Right cardiac atrium (tissue), 5 donors: ENCODE measurements around the gene MT1G. TPM values are rescaled to one million over a fixed set of nuclear protein-coding genes. Genes with fewer than 3 reads are reported as not detected.
A peak's percentile ranks its signal among the peaks of the same experiment; 100 is the strongest.

ENCODE experiments used
- ATAC-seq, 2 donors: fragments of 200-7000 bp; cut with Tn5 transposase; one replicate each; pipeline versions ENCODE4 v1.8.0 to v1.9.1; 2020; ENCODE audit warnings: moderate library complexity in 2 of 2, mild to moderate bottlenecking in 1 of 2
- DNase-seq, 3 donors: peaks; one replicate each; pipeline ENCODE4 v3.0.0-alpha.2; 2020
- H3K27ac ChIP-seq: one replicate; pipeline ENCODE4 v1.5.1; 2013; ENCODE audit warnings: mild to moderate bottlenecking, low read length, control low read depth, moderate library complexity
- H3K27me3 ChIP-seq: one replicate; pipeline ENCODE4 v1.6.1; 2013; ENCODE audit not compliant: control insufficient read depth, insufficient read depth
- H3K4me1 ChIP-seq: one replicate; pipeline ENCODE4 v1.6.1; 2013; ENCODE audit warnings: low read length; ENCODE audit not compliant: control insufficient read depth, insufficient read depth
- H3K4me3 ChIP-seq: one replicate; pipeline ENCODE4 v1.5.1; 2013; ENCODE audit warnings: low read length, control low read depth
- H3K9me3 ChIP-seq: one replicate; pipeline ENCODE4 v1.6.1; 2013; ENCODE audit warnings: low read length; ENCODE audit not compliant: control insufficient read depth
- WGBS: extraction: QIAGEN DNeasy Blood & Tissue Kit; methylation state at CpG from one replicate; pipeline ENCODE4 v1.1.7; 2013; 5-methylcytosine and 5-hydroxymethylcytosine counted together
- intact Hi-C, 4 donors: fragments of 100-400 bp; cut with DNase I; formaldehyde crosslinking; loops; one replicate each; pipeline versions ENCODE4 v1.11.0 to v1.14.0; 2022 to 2023
- polyA plus RNA-seq: library from polyadenylated mRNA; stranded (reverse); fragments of 200-250 nt; gene quantifications from one replicate; pipeline ENCODE4 v1.2.3, GENCODE V29; 2013
- total RNA-seq, 4 donors: library from RNA; stranded (reverse); fragmentation: NEBNext Ultra II Directional; extraction: Animal tissue kit (Norgen Biotek cat#: 25700); gene quantifications; one replicate each; pipeline ENCODE4 v1.2.1, GENCODE V29; 2021
- donor health status: healthy with polysubstance abuse.
- donor health status: DM: no; HTN: yes; CAD: no.
- donor health status: DM: no; HTN: no; CAD: no.
- donor health status: DM: no; HTN: yes; CAD: no; lungs with severe emphysema.
- donor health status: DM: yes; HTN: yes; CAD: no.

The MT1G gene
- total and polyA plus RNA-seq, 5 donors, result 0.71 to 8.0 (median 1.1) TPM; not detected in 2

- no peaks in the 10 kb centered on the region for H3K4me1 ChIP-seq
- intact Hi-C loops, result no loop called here
- H3K27me3 ChIP-seq, result no peaks in the 10 kb centered on the region
- WGBS, result 11% methylated on average over 48 of the region's 48 CpGs
- DNase-seq (no peak), ATAC-seq (no peak)
- H3K9me3 ChIP-seq, result no peaks in the 10 kb centered on the region
- H3K4me3 ChIP-seq, result peak overlapping the region; percentile 1
- no peak overlapping the region for H3K27ac ChIP-seq
These were observed 5.2 kb downstream of the MT1G start for GRCh38 chr16:56662357-56663354.

- no peaks in the 10 kb centered on the region for H3K4me1 ChIP-seq
- WGBS, result 35% methylated on average over 10 of the region's 10 CpGs
- H3K9me3 ChIP-seq, result no peaks in the 10 kb centered on the region
- H3K4me3 ChIP-seq, result peak overlapping the region; percentile 66
- H3K27ac ChIP-seq, result no peak overlapping the region
- intact Hi-C loops, result no loop called here
- H3K27me3 ChIP-seq, result no peaks in the 10 kb centered on the region
- DNase-seq (peak in 2 of 3 donors; percentile 75 to 82), ATAC-seq (no peak)
These were observed 9.5 kb downstream of the MT1G start for GRCh38 chr16:56658327-56658875.

DNA sequence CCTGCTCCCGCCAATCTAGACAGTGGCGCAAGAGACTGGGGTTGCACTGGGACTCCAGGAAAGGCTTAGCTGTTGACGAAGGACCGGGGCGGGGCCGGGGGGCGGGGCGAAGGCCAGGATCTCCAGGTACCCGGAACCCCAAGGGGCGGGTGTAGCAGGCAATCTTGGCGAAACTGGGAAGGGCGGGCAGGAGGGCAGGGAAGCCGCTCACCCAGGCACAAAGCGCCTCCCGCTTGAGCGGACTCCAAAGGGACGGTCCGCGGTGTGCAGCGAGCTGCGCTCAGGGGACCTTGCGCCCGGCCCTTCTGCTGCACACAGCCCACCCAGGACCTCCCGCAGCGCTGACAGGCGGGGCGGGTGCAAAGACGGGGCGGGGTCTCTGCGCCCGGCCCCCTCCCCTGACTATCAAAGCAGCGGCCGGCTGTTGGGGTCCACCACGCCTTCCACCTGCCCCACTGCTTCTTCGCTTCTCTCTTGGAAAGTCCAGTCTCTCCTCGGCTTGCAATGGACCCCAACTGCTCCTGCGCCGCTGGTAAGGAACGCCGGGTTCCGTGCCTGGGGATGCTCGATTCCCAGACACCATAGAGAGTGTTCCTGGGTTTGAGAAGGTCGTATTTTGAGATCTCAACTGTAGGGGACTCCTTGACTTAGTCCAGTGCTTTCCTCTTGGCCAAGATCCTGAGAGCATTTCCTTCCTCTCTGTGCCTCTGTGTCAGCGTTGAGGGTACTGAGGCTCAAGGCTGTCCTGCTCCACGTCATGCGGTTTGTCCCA, 10.1 kb downstream of the MT1G start, which contains the start of gene MT1F:
MT1F (plus strand) TSS at position 405 of the 772 bp plus-strand sequence; CDS start at position 505, 100 bp downstream.
- peak; percentile 90 to 91 for ATAC-seq
- peak; percentile 77 to 89 (median 88) for DNase-seq
- intact Hi-C loops, result no loop called here
- H3K4me1 ChIP-seq, result no peaks in the 10 kb centered on the region
- peak within 1 kb of the TSS; percentile 66 for H3K4me3 ChIP-seq
- no peaks in the 10 kb centered on the region for H3K27me3 ChIP-seq
- WGBS, result 1% methylated on average over 46 of the region's 46 CpGs
- no peak within 1 kb of the TSS for H3K27ac ChIP-seq
- H3K9me3 ChIP-seq, result no peaks in the 10 kb centered on the region

DNA sequence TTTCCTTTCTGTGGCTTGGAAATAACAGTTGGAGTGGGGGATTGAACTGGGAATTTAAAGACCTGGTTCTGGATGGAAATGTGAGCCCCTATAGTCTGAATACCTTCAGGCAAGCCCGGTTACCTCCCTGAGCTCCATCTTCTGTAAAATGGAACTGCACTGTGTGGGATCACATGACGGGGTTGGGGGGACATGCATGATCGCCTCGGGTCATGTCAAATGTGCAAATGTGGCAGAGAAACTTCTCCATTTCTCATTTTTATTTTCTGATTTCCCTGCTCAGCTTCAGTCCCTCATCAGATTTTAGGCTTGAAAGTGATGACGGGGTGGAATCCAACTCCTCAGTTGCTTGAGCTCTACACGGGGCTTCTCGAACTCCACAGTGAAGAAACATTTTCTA, 14.6 kb downstream of the MT1G start:
- no peak for ATAC-seq
- WGBS, result 73% methylated on average over 7 of the region's 7 CpGs

GRCh38 chr16:56652600-56652999, 15.3 kb downstream of the MT1G start:
- intact Hi-C loops, result no loop called here
- no peak for DNase-seq
- H3K4me3 ChIP-seq, result no peak overlapping the region
- H3K9me3 ChIP-seq, result no peaks in the 10 kb centered on the region
- no peak overlapping the region for H3K27ac ChIP-seq
- no peaks in the 10 kb centered on the region for H3K4me1 ChIP-seq
- ATAC-seq, result no peak
- no peaks in the 10 kb centered on the region for H3K27me3 ChIP-seq
- 60% methylated on average over 1 of the region's 1 CpG for WGBS

More for the DNA sequence above, 14.6 kb downstream of the MT1G start:
- H3K27me3 ChIP-seq, result no peaks in the 10 kb centered on the region
- intact Hi-C loops, result no loop called here
- DNase-seq, result no peak
- H3K9me3 ChIP-seq, result no peaks in the 10 kb centered on the region
- H3K27ac ChIP-seq, result no peak overlapping the region
- no peaks in the 10 kb centered on the region for H3K4me1 ChIP-seq
- no peak overlapping the region for H3K4me3 ChIP-seq

DNA sequence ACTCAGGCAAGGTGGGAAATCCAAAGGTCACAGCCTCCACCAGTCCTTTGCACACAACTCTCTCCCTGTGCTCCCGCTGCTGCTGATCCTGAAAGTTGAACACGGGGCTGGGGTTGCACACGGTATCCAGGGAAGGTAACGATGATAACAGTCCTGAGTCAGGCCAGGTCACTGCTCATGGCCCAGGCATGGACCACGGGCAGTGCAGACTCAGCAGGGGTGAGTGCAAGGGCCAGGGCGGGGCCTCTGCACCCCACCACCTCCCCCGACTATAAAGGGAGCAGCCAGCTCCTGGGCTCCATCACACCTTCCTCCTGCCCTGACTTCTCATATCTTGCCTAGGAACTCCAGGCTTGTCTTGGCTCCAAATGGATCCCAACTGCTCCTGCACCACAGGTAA, 16.3 kb downstream of the MT1G start, which contains the start of gene MT1B:
MT1B (plus strand) TSS at position 301 of the 400 bp plus-strand sequence; CDS start at position 369, 68 bp downstream.
- no peaks in the 10 kb centered on the region for H3K4me1 ChIP-seq
- H3K27ac ChIP-seq, result no peak within 1 kb of the TSS
- ATAC-seq, result no peak
- 64% methylated on average over 7 of the region's 7 CpGs for WGBS
- intact Hi-C loops, result no loop called here
- H3K4me3 ChIP-seq, result no peak within 1 kb of the TSS
- no peak for DNase-seq
- H3K9me3 ChIP-seq, result no peaks in the 10 kb centered on the region
- H3K27me3 ChIP-seq, result no peaks in the 10 kb centered on the region

DNA sequence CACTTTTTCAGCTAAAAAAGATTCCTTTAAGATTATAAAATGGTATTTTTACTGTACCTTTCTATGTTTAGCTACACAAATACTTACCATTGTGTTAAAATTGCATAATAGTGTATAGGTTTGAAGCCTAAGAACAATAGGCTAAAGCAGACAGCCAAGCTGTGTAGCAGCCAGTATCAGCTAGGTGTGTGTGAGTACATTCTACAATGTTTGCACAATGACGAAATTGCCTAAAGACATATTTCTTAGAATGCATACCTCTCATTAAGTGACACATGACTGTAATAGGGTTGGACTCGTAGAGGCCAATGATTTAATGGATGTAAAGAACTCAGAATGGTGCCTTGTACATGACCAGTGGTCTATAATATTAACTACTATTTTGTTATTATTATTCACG, 18.0 kb downstream of the MT1G start:
- WGBS, result 83% methylated on average over 3 of the region's 3 CpGs
- no peak for ATAC-seq
- Histone ChIP-seq H3K4me3 (no peak overlapping the region), H3K27me3 (no peaks in the 10 kb centered on the region), H3K27ac (no peak overlapping the region), H3K9me3 (no peaks in the 10 kb centered on the region), H3K4me1 (no peaks in the 10 kb centered on the region)
- intact Hi-C loops, result no loop called here
- DNase-seq, result no peak

DNA sequence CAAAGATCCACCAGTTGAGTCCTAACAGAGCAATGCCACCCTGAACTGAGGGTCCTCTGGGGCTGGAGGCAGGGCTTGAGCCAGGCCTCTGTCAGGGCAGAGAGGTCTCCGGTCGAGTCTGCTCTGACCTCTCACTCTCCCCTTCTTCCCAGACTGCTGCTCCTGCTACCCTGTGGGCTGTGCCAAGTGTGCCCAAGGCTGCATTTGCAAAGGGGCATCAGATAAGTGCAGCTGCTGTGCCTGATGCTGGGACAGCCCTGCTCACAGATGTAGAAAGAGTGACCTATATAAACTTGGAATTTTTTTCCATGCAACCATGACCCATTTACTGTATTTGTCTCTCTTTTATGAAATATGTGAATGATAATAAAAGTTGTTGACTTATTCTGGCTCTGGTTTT, 18.6 kb downstream of the MT1G start:
- ATAC-seq (no peak), DNase-seq (no peak)
- intact Hi-C loops, result no loop called here
- 78% methylated on average over 2 of the region's 2 CpGs for WGBS
- Histone ChIP-seq H3K9me3 (no peaks in the 10 kb centered on the region), H3K4me1 (no peaks in the 10 kb centered on the region), H3K4me3 (no peak overlapping the region), H3K27ac (no peak overlapping the region), H3K27me3 (no peaks in the 10 kb centered on the region)

- intact Hi-C loops, result no loop called here
- ATAC-seq, result no peak
- Histone ChIP-seq H3K4me1 (no peaks in the 10 kb centered on the region), H3K27me3 (no peaks in the 10 kb centered on the region), H3K27ac (no peak overlapping the region), H3K9me3 (no peaks in the 10 kb centered on the region), H3K4me3 (no peak overlapping the region)
- no peak for DNase-seq
- 29% methylated on average over 33 of the region's 33 CpGs for WGBS
These were observed 20.0 kb downstream of the MT1G start for GRCh38 chr16:56647641-56648431.

DNA sequence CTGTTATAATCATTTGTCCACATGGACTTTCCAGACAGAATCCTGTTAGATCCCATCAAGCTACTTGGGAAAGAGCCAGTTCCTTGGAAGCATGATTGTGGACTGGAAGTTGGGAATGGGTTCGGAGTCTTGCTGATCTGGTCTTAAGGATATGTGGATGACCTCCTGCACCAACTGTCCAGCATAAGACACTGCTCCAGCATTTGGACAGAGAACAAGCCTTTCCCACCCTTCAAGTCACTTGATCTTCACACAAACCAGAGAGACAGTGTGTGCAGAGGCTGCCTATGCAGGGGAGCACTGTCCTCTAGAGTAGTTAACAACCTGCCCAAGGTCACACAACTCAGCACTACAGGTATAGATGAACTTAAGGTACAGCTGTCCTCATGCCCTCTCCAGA, 22.0 kb downstream of the MT1G start:
- H3K27me3 ChIP-seq, result no peaks in the 10 kb centered on the region
- DNase-seq (no peak), ATAC-seq (no peak)
- H3K9me3 ChIP-seq, result no peaks in the 10 kb centered on the region
- 0% methylated on average over 1 of the region's 1 CpG for WGBS
- no peaks in the 10 kb centered on the region for H3K4me1 ChIP-seq
- intact Hi-C loops, result no loop called here
- H3K27ac ChIP-seq, result no peak overlapping the region
- no peak overlapping the region for H3K4me3 ChIP-seq
